HG03025 (cell line): ENCODE measurements around the gene THSD8.
A peak's percentile ranks its signal among the peaks of the same experiment; 100 is the strongest.
"Not testable (repeated sequence)": the region's sequence is repeated elsewhere in the genome, so short reads cannot be mapped to it uniquely, and the experiment has no call there.

ENCODE experiments used
- ATAC-seq: cut with Tn5 transposase; IDR thresholded peaks from one replicate; pipeline ENCODE4 v1.9.1; 2021; ENCODE audit warnings: mild to moderate bottlenecking, moderate library complexity; ENCODE audit not compliant: unreplicated experiment, low FRiP score

The THSD8 gene

GRCh38 chr19:12791345-12792050 is 10.4 kb upstream of the THSD8 start, which contains the start of gene JUNB:
Gene JUNB (plus strand): TSS chr19:12791486. CDS start chr19:12791772, 286 bp downstream.
- ATAC-seq = peak; percentile 25

- ATAC-seq = no peak
Observed at GRCh38 chr19:12792051-12792852, 9.6 kb upstream of the THSD8 start.

GRCh38 chr19:12792853-12793289 is 9.0 kb upstream of the THSD8 start:
- ATAC-seq = no peak

- no peak for ATAC-seq
Observed at GRCh38 chr19:12793290-12794195, 8.3 kb upstream of the THSD8 start.

- no peak for ATAC-seq
Observed at GRCh38 chr19:12794196-12794941, 7.5 kb upstream of the THSD8 start.

- ATAC-seq = no peak
Observed at GRCh38 chr19:12794971-12795381, 6.9 kb upstream of the THSD8 start.

- ATAC-seq = no peak
Observed at GRCh38 chr19:12796146-12797071, 5.5 kb upstream of the THSD8 start.

- no peak for ATAC-seq
Observed at GRCh38 chr19:12797141-12797587, 4.7 kb upstream of the THSD8 start.

GRCh38 chr19:12797607-12798006 is 4.3 kb upstream of the THSD8 start:
- not testable (repeated sequence) for ATAC-seq

GRCh38 chr19:12799742-12800465 is 2.0 kb upstream of the THSD8 start:
- ATAC-seq = no peak

GRCh38 chr19:12800466-12800770 is 1.5 kb upstream of the THSD8 start:
- ATAC-seq = no peak

GRCh38 chr19:12800923-12801465 is 875 bp upstream of the THSD8 start:
- ATAC-seq = no peak

GRCh38 chr19:12802267-12803106 is 618 bp downstream of the THSD8 start:
- no peak for ATAC-seq

GRCh38 chr19:12804051-12804450 is 2.2 kb downstream of the THSD8 start:
- no peak for ATAC-seq

GRCh38 chr19:12806242-12807081 is 4.6 kb downstream of the THSD8 start, which contains the start of gene RNASEH2A:
Gene RNASEH2A (plus strand): TSS chr19:12806584. CDS start chr19:12806674, 90 bp downstream.
- no peak for ATAC-seq

- ATAC-seq = no peak
Observed at GRCh38 chr19:12815088-12815487, 13.2 kb downstream of the THSD8 start.
